Head of caudate nucleus (tissue), 42 donors: Measurements from ENCODE around the gene HTATIP2.

ENCODE experiments used
- DNase-seq, 42 donors: peaks; one replicate each; pipeline versions ENCODE4 v3.0.0 to v3.0.0-alpha.2; 2020 to 2021; ENCODE audit warnings: mixed read lengths in 7 of 42
- intact Hi-C: fragments of 100-400 bp; cut with DNase I; formaldehyde crosslinking; loops from one replicate; pipeline ENCODE4 v1.15.0; 2022

Gene HTATIP2

DNA sequence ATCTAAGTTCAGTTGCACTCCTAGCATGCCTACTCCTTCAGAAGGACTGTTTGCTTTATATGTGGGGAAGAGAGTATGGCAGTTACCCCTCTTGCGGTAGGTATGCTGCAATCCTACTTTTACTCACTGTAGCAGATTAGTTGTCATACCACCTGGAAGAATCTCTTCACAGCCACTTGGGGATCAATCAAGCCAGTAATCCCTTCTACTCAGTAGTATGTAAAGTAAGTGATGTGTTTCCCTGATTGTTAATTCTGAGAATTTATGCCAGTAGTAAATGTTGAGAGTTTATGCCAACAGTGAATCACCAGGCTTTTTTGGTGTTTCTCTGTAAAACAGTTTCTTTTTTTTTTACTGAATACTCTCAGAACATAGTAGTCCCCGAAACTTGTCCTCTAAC is 58.4 kb downstream of the HTATIP2 start:
- intact Hi-C loops: no loop called here
- no peak for DNase-seq

DNA sequence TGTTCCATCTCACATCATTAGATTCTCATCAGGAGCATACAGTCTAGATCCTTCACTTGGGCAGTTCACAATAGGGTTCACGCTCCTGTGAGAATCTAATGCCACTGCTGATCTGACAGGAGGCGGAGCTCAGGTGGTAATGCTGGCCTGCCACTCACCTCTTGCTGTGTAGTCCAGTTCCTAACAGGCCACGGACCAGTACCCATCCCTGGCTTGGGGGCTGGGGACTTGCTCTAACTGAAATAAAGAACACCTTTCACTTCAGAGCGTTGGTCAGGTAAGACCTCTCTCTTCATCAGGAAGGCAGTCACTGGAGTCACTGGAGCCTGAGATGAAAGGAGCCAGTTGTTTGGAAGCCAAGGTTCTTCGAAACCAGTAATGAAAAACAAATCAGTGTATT is 65.7 kb downstream of the HTATIP2 start:
- intact Hi-C loops: no loop called here
- DNase-seq: no peak
